Upper lobe of left lung (tissue), 4 donors: ENCODE data around the gene C4BPB.

ENCODE experiments used
- EP300 ChIP-seq, 4 donors: sonication (generic); formaldehyde crosslinking; IDR thresholded peaks; one replicate each; pipeline ENCODE4 v1.5.1; 2017; ENCODE audit warnings: antibody characterized with exemption in 4 of 4, control low read depth in 2 of 4
- POLR2AphosphoS5 ChIP-seq, 2 donors: sonication (generic); formaldehyde crosslinking; IDR thresholded peaks; one replicate each; pipeline ENCODE4 v1.5.1; 2017; ENCODE audit warnings: antibody characterized with exemption in 2 of 2
- TF ChIP-seq, protein P1 (sequence below), 6 experiments: fragments of 450-650 bp in 4 of 6; fragments of 200-600 bp in 2 of 6; sonication (generic) in 2 of 6; IDR thresholded peaks; one replicate each; pipeline ENCODE4 v1.5.1; 2016 to 2019; ENCODE audit warnings: antibody characterized with exemption in 6 of 6

- TF ChIP-seq, protein P1, sequence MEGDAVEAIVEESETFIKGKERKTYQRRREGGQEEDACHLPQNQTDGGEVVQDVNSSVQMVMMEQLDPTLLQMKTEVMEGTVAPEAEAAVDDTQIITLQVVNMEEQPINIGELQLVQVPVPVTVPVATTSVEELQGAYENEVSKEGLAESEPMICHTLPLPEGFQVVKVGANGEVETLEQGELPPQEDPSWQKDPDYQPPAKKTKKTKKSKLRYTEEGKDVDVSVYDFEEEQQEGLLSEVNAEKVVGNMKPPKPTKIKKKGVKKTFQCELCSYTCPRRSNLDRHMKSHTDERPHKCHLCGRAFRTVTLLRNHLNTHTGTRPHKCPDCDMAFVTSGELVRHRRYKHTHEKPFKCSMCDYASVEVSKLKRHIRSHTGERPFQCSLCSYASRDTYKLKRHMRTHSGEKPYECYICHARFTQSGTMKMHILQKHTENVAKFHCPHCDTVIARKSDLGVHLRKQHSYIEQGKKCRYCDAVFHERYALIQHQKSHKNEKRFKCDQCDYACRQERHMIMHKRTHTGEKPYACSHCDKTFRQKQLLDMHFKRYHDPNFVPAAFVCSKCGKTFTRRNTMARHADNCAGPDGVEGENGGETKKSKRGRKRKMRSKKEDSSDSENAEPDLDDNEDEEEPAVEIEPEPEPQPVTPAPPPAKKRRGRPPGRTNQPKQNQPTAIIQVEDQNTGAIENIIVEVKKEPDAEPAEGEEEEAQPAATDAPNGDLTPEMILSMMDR (IDR thresholded peaks at IDR 0.05): no peak
- TF ChIP-seq POLR2AphosphoS5 (IDR thresholded peaks at IDR 0.05) (no peak), EP300 (IDR thresholded peaks at IDR 0.05) (no peak)
These were observed 11.6 kb upstream of the C4BPB start for GRCh38 chr1:207077012-207077411.
